Measurements from ENCODE around the gene KBTBD13. TPM values are rescaled to one million over a fixed set of nuclear protein-coding genes. Genes with fewer than 3 reads are reported as not detected.

KBTBD13 gene
- total and polyA plus RNA-seq, 7 donors, result 0.03 TPM; not detected in 6

- DNase-seq, result no peak
- H3K4me1 ChIP-seq, result peaks cover 0 to 41% (median 34%) of the 10 kb centered on the region in 4 donors
- no peaks in the 10 kb centered on the region for H3K36me3 ChIP-seq
- no peak for TF ChIP-seq POLR2A (IDR thresholded peaks at IDR 0.05)
- TF ChIP-seq POLR2AphosphoS5 (IDR thresholded peaks at IDR 0.05), result no peak
- TF ChIP-seq EP300 (IDR thresholded peaks at IDR 0.05), result no peak
- no peak for TF ChIP-seq CTCF (IDR thresholded peaks at IDR 0.05)
- no peaks in the 10 kb centered on the region for H3K9me3 ChIP-seq
- peaks cover 0 to 7% (median 0%) of the 10 kb centered on the region in 3 donors for H3K27me3 ChIP-seq
- H3K27ac ChIP-seq, result no peak overlapping the region
- WGBS, 2 donors, result 73 to 78% methylated on average over 85 of the region's 85 CpGs
- intact Hi-C loops (cut with DNase I), result no loop called here
- no peak overlapping the region for H3K4me3 ChIP-seq
Measured at GRCh38 chr15:65077291-65077980, 890 bp downstream of the KBTBD13 start.

- Histone ChIP-seq H3K4me3 (no peak overlapping the region), H3K9me3 (no peaks in the 10 kb centered on the region), H3K4me1 (peaks cover 0 to 44% (median 39%) of the 10 kb centered on the region in 4 donors), H3K36me3 (no peaks in the 10 kb centered on the region), H3K27me3 (peaks cover 0 to 7% (median 0%) of the 10 kb centered on the region in 3 donors), H3K27ac (no peak overlapping the region)
- peak; percentile 89 for DNase-seq
- 10 to 23% methylated on average over 24 of the region's 24 CpGs for WGBS, 2 donors
- intact Hi-C loops (cut with DNase I), result no loop called here
- TF ChIP-seq EP300 (IDR thresholded peaks at IDR 0.05), result no peak
- no peak for TF ChIP-seq POLR2AphosphoS5 (IDR thresholded peaks at IDR 0.05)
- TF ChIP-seq CTCF (IDR thresholded peaks at IDR 0.05), result peak; percentile 28 to 60 (median 54)
Measured at GRCh38 chr15:65077981-65078352, 1.4 kb downstream of the KBTBD13 start.

DNA sequence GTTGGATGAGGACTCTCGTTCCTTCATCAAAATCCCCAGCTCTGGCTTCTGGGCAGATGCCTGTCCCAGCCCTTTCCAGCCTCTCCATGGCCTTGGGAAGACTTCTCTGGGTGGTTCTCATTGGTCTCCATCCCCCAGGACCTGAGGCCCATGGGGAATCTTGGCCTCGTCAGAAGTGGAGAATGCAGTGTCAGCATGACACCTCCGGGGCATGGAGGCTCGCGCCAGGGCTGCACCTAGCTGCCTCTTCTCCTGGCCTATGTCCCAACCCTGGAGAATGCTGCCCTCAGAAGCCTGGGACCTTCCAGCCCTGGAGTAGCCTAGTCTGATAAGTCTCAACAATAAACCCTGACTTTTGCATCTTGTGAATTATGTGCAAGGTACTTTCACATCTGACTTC, 3.0 kb downstream of the KBTBD13 start:
- Histone ChIP-seq H3K9me3 (no peaks in the 10 kb centered on the region), H3K36me3 (no peaks in the 10 kb centered on the region), H3K4me3 (no peak overlapping the region), H3K4me1 (peaks cover 0 to 53% (median 50%) of the 10 kb centered on the region in 4 donors), H3K27me3 (peaks cover 0 to 7% (median 0%) of the 10 kb centered on the region in 3 donors), H3K27ac (no peak overlapping the region)
- no peak for DNase-seq
- intact Hi-C loops (cut with DNase I), result no loop called here
- TF ChIP-seq POLR2AphosphoS5 (IDR thresholded peaks at IDR 0.05), result no peak
- TF ChIP-seq POLR2A (IDR thresholded peaks at IDR 0.05), result no peak
- 91 to 92% methylated on average over 5 of the region's 5 CpGs for WGBS, 2 donors

DNA sequence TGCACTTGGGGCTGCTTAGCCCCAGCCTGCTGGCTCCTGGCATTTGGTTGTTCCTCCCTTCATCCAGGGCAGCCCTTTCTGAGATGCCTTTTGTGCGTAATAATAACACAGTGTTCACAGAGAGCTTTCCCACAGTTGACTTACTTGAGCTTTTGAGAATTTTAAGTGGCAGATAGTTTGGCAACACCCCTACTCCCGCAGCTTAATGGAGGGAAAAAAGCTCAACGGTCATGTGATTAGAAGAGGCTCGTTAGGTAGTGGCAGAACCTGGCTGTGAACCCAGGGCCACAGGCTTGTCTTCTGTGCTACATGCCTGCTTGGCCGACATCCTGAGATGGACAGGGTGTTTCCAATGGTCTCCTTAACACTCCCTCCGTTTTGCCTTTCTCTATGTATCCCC, 4.7 kb downstream of the KBTBD13 start:
- Histone ChIP-seq H3K4me3 (no peak overlapping the region), H3K27me3 (peaks cover 0 to 7% (median 0%) of the 10 kb centered on the region in 3 donors), H3K36me3 (no peaks in the 10 kb centered on the region), H3K27ac (peak overlapping the region; percentile 5 to 95 (median 38)), H3K4me1 (peaks cover 0 to 67% (median 64%) of the 10 kb centered on the region in 4 donors), H3K9me3 (no peaks in the 10 kb centered on the region)
- WGBS, 2 donors, result 69 to 77% methylated on average over 6 of the region's 6 CpGs
- DNase-seq, result no peak
- TF ChIP-seq CTCF (IDR thresholded peaks at IDR 0.05) (no peak), POLR2A (IDR thresholded peaks at IDR 0.05) (no peak), EP300 (IDR thresholded peaks at IDR 0.05) (no peak), POLR2AphosphoS5 (IDR thresholded peaks at IDR 0.05) (no peak)
- intact Hi-C loops (cut with DNase I), result no loop called here

GRCh38 chr15:65081758-65082157, 5.2 kb downstream of the KBTBD13 start:
- no peak for DNase-seq
- no peak for TF ChIP-seq CTCF (IDR thresholded peaks at IDR 0.05)
- TF ChIP-seq EP300 (IDR thresholded peaks at IDR 0.05), result no peak
- TF ChIP-seq POLR2A (IDR thresholded peaks at IDR 0.05), result no peak
- no peak for TF ChIP-seq POLR2AphosphoS5 (IDR thresholded peaks at IDR 0.05)
- WGBS, 2 donors, result 84 to 87% methylated on average over 5 of the region's 5 CpGs
- Histone ChIP-seq H3K27me3 (peaks cover 0 to 7% (median 0%) of the 10 kb centered on the region in 3 donors), H3K27ac (peak overlapping the region; percentile 10 to 95 (median 64)), H3K4me3 (no peak overlapping the region), H3K36me3 (no peaks in the 10 kb centered on the region), H3K9me3 (no peaks in the 10 kb centered on the region), H3K4me1 (peaks cover 0 to 68% (median 65%) of the 10 kb centered on the region in 4 donors)
- intact Hi-C loops (cut with DNase I), result loop anchor here (2.0 kb wide), 2 partner anchors 15 to 49 kb away; no protein-coding TSS in a partner anchor
